ENCODE results near the gene SLC6A18.

- TF ChIP-seq RFX5 (IDR thresholded peaks at IDR 0.05; ENCODE audit: low read depth, low read length) (no peak), ZBTB33 (IDR thresholded peaks at IDR 0.05) (no peak)
These were observed 19.7 kb upstream of the SLC6A18 start for GRCh38 chr5:1205255-1206180.
